ELR (cell line): ENCODE measurements around the gene ZNF628.

Experiments
- DNase-seq: peaks from one replicate; pipeline ENCODE4 v3.0.0-alpha.2; 2015; ENCODE audit warnings: low read depth

The ZNF628 gene

DNA sequence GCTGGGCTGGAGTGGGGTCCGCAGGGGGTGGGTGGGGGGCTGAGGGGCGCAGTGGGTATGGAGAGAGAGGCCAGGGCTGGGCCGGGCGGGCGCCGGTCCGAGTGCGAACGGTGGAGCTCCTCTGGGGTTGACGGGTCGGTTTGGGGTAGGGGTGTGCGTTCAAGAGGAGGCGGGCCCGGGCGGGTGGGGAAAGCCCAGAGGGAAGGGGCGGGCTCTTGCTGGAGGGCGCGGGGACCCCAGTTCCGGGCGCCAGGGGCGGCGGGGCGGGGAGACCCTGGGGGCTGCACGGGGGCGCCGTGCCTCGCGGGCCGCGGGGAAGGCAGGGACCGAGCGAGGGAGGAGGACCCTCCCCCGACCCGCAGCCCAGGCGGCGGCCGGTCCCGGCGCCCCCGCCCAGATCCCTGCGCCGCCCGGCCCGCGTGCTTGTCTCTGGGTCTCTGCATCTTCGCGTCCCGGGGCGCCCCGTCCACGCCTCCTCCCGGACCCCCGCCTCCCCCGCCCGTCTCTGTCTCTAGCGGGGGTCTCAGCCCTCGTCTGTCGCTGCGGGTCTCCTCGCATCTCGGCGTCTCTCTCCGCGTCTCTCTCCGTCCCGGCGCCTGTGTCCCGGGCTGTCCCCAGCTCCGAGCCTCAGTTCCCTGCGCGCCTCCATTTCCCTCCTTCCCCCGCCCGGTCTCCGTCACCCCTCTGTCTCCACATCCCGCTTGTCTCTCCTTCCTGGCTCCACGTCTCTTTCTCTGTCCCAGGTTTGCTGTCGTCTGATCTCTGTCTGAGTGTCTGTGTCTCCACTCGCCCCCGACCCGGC lies 25.1 kb upstream of the ZNF628 start:
- DNase-seq = no peak

DNA sequence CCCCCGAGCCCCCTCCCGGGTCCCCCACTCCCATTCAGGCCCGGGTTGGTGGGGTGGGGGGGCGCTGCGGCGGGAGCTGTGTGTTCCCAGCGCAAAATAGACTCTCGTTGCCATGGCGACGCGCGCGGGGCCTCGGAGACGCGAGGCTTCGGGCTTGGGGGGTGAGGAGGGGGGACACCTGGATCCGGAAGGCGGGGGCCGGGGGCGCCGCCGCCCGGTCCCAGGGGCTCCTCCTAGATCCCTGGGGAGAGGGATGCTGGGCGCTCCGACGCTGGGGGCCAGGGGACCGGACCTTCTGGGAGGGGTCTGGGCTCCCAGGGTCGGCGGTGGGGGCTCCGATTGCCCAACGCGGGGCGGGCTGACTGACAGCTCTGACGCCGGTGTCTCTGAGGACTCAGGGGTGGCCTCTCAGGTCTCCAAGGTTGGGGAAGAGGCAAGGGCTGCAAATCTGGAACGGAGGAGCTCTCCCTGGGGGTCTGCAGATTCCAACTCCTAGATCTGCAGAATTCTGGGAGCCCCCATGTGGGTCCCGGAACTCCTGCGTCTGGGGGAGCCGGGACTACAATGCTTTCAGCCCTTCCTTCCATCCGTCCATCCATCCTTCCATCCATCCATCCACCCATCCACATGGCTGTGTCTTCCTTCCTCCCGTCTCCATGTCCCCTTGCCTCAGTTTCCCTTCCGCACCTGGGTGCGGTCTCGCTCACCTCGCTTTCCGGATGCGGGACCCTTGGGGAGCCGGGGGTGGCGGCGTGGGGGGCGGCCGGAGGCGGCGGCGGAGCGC lies 24.3 kb upstream of the ZNF628 start:
- DNase-seq = no peak

DNA sequence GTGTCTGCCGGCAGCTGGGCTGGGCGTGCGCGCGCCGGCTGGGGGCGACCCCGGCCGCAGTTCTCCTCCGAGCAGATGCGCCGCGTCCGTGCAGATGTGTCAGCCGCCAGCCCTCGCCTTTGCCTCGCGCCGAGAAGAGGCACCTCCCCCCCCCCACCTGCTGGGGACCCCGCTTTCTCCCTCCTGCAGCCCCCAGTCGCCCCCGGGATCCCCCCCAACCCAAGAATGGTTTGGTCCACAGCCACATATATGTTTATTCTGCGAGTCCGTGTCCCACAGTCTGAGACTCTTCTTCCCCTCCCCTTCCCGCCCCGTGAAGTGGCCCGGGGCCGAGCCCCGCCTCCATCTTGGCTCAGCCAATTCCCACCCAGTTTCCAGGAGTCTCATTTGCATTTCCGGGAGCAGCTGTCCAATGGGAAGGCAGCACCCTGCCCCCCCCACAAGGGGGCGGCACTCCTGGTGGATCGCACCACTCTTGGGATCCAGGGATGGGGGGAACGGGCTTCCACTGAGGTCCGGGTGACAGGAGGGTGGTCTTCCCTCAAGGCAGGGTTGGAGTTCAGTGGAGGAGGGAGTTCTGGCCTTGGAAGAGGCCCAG lies 23.6 kb upstream of the ZNF628 start:
- DNase-seq = peak; percentile 65

DNA sequence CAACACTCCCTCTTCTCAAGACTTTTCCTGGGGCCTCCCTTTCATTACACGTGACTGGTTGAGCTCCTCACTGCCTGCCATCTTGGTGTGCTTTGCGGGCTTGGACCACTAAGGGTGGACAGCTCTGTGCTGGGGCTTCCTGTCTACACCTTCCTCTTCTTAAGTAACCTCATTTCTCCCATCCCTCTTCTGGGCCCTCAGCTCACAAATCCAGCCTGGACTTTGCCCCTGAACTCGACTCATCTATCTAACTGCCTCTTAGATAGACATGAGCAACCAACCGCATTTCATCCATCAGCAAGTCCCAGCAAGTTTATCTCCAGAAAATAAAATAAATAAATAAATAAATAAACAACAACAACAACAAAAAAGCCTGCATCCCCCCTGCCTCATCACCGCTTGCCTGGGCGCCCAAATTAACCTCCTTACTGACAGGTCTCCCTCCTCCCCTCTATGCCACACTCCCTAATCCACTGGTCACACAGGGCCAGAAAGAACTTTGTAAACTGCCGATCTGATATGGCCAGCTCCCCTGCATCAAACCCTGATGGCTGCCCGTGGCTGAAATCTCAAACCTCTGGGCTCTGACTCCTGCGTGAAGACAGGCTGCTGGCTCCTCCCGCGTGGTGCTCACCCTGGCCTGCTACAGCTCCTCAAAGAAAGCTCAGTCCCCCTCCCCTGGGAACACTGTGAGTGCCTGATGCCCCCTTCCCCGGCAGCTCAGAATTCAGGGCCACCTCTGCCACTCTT lies 22.7 kb upstream of the ZNF628 start:
- DNase-seq = no peak

DNA sequence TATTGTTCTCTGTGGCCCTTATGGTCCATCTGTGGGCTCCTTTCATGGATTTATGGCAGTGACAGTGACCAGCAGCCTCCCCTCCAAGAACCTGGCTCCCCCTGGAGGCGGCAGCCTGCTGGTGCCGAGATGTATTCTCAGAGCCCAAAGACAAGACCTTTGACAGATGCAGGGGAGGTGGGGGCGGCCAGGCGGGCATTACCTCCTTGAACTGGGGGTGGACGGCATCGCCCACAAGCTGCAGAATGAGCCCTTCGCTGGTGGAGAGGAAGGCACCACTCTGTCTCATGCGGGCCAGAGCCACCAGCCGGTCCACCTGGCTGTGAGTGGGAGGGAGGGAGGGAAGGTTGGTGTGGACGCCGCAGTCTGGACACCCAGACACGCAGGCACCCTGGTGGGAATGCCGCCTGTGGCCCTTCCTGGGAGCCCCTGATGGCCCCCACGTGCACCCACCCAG lies 21.6 kb upstream of the ZNF628 start:
- peak; percentile 66 for DNase-seq

DNA sequence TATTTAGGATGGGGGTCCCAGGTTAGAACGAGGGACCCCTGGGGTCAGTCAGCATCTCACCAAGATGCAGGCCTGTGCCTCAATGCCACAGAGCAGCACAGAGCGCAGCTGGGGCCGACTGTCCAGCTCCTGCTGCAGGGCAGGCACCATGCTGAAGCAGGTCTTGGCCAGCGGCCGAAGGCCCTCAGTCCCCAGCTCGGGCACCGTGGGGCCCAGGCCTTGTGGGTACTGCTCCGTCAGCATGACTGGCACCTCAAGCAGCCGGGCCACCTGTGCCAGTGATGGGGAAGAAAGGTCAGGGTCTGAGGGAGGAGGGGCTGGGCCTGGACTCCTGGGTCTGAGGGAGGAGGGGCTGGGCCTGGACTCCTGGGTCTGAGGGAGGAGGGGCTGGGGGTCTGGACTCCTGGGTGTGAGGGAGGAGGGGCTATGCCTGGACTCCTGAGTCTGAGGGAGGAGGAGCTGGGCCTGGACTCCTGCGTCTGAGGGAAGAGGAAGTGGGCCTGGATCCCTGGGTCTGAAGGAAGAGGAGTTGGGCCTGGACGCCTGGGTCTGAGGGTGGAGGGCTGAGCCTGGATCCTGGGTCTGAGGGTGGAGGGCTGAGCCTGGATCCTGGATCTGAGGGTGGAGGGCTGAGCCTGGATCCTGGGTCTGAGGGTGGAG lies 20.7 kb upstream of the ZNF628 start:
- no peak for DNase-seq

DNA sequence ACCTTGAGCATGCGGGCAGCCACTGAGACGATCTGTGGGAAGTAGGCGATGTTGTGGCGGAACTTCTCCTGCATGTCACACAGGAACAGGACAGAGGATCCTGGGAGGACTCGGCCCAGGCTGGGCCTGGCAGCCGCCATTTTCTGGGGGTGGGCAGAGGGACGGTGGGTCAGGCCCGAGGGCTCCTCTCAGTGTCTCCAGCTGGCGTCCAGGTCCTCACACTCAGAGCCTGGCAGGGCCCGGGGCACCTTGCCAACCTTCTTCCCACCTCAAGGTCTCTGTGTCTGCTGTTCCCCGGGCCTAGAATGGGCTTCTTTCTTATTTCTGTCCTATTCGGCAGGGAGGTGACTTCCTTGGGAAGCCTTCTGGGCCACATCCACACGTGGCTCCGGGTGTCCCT lies 20.1 kb upstream of the ZNF628 start:
- no peak for DNase-seq

DNA sequence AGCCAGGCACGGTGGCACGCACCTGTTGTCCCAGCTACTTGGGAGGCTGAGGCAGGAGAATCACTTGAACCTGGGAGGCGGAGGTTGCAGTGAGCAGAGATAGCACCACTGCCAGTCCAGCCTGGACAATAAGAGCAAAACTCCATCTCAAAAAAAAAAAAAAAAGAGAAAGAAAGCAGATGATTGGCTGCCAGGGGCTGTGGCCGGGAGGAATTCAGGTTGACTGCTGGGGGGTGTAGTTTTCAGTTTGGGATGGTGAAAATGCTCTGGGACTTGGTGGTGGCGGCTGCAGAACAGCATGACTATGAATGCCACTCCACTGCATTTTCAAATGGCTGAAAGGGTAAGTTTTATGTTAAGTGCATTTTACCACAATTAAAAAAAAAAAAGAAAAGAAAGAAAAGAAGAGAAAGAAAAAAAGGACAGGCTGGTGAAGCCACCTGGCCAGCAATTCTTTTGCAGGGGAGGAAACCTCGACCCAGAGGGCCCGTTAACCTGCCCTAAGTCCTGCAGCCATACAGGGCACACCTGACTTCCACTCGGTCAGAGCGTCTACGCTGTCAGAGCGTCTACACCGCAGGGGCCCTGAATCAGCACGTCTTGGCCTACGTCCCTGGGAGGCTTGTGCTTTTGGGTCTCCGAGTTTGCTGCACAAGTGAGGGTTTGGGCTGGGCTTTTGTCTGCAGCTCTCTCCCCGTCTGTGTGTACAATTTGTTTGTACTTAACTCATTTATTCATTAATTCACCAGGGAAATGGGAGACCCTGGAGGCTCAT lies 18.5 kb upstream of the ZNF628 start:
- no peak for DNase-seq

DNA sequence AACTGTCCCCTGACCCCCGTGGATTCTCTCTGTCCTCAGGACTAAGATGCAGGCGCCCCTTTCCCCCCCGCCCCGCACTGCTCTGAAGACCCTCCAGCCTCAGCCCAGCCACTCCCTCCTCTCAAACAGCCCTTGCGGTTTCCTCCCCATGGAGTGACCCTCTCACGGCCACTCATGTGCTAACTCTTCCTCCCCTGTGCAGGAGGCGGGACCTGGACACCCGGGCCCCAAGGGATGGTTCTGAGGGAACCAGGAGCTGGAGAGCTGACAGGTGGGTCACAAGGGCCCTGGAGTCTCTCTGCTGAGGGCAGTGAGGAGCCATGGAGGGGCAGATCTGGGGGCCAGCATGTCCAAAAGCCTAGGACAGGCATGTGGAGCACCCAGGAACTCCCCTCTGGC lies 16.9 kb upstream of the ZNF628 start:
- no peak for DNase-seq

DNA sequence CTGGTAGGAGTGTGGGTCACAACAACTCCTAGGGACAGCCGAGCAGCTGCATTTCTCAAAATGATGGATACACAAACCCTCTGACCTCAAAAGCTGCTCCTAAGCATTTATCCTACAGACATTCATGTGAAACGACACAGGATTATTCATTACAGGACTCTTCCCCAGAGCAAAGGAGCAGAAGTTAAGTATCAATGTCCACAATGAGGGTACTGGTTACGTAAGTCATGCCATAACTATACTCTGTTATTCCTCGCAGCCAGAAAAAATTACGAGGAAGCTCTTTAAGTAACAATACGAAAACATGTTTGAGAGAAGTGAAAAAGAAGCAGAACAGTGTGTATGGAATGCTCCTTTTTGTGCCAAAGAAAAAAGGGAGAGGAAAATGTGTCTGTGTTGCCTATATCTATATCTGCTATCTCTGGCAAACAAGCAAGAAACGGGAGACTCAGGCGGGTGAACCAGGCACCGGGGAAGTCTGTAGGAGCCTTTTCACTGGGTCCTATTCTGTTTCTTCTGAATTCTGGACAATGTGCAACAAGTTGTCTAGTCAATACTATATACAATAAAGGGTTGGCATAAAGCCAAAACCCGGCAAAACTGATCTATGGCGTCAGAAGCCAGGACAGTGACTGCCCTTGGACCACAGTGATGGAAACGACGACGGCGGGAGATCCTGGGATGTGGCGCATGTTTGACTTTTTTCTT lies 16.3 kb upstream of the ZNF628 start:
- DNase-seq = peak; percentile 33

DNA sequence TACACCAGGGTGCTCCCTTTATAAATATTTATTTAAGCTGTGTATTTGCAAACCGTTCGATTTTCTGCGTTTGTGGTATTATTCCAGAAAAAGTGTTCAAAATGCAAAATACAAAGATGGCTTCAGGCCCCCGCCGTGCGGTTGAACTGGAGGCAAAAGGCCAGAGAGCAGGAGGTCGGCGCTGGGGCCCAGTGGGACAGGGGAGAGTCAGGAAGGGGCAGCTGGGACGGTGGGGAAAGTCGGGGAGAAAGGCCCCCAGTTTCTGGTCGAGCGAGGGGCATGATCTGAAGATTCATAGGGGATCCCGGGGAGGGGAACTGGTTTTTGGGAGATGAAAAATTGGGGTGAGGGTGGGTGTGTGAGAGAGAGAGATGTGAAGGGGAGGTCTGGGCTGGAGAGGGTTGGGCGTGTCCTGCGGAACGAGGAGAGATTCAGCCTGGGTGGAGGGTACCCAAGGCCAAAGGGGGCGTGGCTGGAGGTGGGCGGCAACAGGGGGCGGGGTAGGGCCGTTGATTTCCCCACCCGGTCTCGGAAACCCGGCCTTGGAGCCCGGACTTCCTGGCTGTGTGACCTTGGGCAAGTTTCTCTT lies 15.7 kb upstream of the ZNF628 start:
- peak; percentile 76 for DNase-seq

DNA sequence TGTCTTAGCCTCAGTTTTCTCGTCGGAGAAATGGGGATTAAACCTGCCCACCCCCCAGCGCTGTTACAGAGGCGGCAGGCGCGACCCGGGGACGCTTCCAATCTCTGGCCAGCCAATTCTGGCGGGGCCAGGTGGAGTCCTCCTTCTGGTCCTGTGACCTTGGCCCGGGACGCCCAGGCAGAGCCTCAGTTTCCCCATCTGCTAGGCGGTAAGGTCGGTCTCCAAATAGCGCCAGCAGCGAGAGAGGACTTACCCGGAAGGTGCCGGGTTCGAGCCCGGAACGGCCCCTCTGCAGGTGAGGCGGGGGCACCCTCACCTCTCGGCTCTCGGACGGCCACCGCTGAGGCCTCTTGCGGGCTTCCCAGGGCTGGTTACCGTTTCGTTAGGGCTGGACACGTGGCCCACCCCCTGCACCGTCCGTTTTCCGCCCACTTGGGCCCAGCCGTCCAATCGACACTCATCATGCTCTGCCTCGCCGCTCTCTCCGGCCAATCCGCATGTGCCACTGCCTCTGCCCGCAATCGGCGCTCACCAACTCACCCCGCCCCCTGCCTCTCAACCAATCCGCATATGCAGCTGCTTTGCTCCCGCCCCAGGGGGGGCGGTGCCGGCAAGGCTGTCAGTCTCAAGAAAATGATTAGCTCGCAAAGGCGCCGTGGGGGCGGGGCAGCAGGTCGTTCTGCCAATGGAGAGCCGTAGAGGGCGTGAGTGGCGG lies 15.0 kb upstream of the ZNF628 start, which contains the start of gene ISOC2:
Gene ISOC2 (minus strand): TSS at position 384 of the 715 bp plus-strand sequence. CDS start 5,156 bp downstream, outside the sequence.
- DNase-seq = peak; percentile 99

DNA sequence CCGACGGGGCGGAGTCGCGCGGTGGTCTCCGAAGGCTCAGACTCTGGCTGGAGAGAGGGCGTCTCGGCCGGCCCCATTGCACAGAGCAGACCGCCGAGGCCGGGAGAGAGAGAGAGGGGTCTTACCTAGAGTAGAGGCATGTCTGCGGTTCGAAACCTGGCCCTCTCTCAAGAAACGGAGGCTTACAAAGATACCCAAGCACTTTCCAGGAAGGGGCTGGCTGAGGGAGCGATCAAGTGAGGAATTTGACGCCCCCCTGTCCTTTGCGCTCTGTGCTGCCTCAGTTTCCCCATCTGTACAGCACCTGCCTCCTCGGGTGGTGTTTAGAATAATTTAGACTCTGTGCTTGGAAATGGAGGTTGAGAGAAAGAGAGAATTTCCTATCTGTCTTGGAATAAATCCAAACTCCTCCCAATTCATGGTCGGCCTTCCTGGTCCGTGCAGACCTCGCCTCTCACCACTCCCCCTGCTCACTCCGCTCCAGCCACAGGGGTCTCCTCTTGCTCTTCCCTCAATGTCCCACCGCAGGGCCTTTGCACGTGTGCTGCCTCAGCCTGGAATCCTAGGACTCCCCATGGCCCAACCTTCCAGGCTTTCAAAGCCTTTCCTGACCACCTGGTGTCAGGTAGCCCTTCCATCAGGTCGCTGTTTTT lies 14.3 kb upstream of the ZNF628 start:
- DNase-seq = peak; percentile 51

DNA sequence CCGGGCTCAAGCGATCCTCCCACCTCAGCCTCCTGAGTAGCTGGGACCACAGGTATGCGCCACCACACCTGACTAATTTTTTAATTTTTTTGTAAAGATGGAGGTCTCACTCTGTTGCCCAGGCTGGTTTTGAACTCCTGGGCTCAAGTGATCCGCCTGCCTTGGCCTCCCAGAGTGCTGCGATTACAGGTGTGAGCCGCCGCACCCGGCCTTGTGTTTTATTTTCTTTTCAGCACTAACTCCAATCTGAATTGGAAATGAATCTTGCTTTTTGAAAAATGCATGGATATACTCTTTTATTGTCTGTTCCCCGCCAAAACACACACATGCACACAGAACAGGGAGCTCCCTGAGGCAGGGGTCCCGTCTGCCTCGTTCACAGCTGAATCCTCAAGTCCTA lies 13.7 kb upstream of the ZNF628 start:
- DNase-seq = no peak

DNA sequence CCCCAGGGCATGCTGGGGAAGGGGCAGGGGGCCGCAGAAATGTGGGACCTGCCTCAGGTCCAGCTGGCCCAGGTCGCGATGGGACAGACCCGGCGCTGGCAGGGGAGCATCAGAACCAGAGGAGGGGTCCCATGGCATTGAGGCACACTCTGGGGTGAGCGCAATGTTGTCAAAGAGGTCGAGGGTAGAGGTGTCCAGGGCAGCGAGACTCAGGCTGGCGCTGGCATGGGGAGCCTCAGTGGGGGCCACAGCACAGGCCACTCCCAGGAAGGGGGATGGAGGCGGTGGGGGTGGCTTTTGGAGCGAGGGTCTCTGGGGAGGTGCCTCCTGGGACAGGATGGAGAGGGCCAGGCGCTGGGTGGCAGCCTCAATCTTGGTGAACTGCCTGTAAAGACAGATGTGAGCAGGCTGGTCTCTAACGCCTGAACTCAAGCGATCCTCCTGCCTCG lies 12.8 kb upstream of the ZNF628 start:
- no peak for DNase-seq

DNA sequence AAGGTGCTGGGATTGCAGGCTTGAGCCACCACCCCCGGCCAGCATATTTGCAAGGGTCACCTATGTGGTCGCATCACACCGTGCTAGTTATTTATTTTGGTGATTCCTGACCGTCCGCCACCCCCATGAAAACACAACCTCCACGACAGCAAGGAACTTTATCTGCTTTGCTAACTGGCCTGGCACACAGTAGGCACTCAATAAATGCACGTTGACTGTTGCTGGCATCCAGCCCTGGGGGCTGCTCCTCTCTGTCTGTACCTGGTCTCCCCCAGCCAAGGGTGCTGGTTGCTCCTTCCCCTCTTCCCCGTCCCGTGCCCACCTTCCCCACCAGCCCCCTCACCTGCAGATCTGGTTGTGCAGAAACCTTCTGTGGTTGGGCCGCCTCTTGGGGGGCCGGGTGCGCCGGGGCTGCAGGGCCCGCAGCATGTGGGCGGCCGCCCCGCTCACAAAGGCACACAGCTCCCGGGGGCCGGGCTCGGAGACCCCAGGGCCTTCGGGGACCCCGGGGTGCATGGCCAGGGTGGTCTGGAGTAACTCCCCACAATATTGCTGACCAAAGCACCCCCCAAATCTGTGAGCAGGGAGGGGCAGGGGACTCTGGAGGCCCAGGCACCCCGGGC lies 12.3 kb upstream of the ZNF628 start:
- no peak for DNase-seq

DNA sequence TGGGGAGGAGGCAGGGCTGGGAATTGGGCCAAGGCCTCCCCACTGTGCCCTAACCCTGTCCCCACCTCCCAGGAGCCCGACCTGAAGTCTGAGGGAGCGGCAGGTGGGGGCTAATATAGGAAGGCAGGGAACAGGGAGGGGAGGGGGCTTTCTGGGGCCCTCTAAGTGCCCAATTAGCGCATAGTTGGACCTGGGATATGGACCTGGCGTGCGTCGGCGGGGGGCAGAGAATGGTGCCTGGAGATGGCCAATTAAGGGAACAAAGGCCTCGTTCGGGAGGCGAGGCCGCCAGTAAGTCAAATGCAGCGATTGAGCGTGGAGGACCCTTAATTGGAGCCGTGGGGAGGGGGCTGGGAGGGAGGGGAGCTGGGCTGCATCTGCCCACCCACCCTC lies 11.8 kb upstream of the ZNF628 start, which contains the start of gene C19orf85:
Gene C19orf85 (minus strand): TSS at position 90 of the 393 bp plus-strand sequence. CDS start 197 bp downstream, outside the sequence.
- DNase-seq = no peak
